Endothelial cell of umbilical vein (primary cell): ENCODE results near the gene ELMO1.

ENCODE experiments used
- EZH2 ChIP-seq: IDR thresholded peaks from 2 replicates; pipeline ENCODE4 v1.6.1; 2012; ENCODE audit warnings: borderline replicate concordance, low read depth, mild to moderate bottlenecking, moderate library complexity, low read length, inconsistent platforms; ENCODE audit not compliant: severe bottlenecking
- FOS ChIP-seq: IDR thresholded peaks from 2 replicates; pipeline ENCODE4 v1.6.1; 2011; ENCODE audit warnings: mild to moderate bottlenecking, low read length, moderate library complexity, borderline replicate concordance; ENCODE audit not compliant: insufficient read depth
- JUN ChIP-seq: IDR thresholded peaks from 2 replicates; pipeline ENCODE4 v1.6.1; 2011; ENCODE audit warnings: borderline replicate concordance, low read depth; ENCODE audit not compliant: insufficient read length, insufficient read depth
- POLR2A ChIP-seq: IDR thresholded peaks from 2 replicates; pipeline ENCODE4 v1.6.1; 2012; ENCODE audit warnings: low read depth, mild to moderate bottlenecking, control low read depth, low read length
- POLR2AphosphoS5 ChIP-seq: IDR thresholded peaks from 2 replicates; pipeline ENCODE4 v1.6.1; 2012; ENCODE audit warnings: low read depth, mild to moderate bottlenecking, control low read depth, low read length, moderate library complexity; ENCODE audit not compliant: insufficient read depth
- TF ChIP-seq, protein P1 (sequence below), 2 donors: IDR thresholded peaks; 1 replicate in 1 of 2; 2 replicates in 1 of 2; pipeline ENCODE4 v1.5.1; 2011; ENCODE audit warnings: low read length in 2 of 2, mild to moderate bottlenecking in 2 of 2, moderate library complexity in 2 of 2, control low read depth in 1 of 2, inconsistent platforms in 1 of 2, low read depth in 1 of 2; ENCODE audit not compliant: insufficient read depth in 1 of 2; ENCODE audit errors: extremely low read depth in 1 of 2
- TF ChIP-seq, protein P2 (sequence below): IDR thresholded peaks from 2 replicates; pipeline ENCODE4 v1.6.1; 2011; ENCODE audit not compliant: insufficient read depth, insufficient read length

DNA sequence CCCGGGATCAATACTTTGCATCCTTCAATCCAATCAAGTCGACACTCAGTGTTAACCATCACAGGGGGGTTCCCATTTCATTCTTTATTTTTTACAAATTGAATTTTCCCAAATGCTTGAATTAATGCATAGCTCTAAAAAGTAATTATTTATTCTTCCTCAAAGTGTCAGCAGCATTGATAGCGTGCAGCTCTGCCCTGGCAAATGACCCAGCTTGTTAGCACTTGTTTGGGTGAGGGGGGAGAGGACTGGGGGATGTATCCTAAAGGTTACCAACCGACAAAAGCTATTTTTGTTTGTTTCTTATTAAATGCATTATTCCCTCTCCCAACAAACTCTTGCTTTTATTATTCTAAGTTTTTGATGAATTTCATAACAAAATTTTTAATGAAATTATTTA lies 27.0 kb upstream of the ELMO1 start:
- TF ChIP-seq, protein P1, sequence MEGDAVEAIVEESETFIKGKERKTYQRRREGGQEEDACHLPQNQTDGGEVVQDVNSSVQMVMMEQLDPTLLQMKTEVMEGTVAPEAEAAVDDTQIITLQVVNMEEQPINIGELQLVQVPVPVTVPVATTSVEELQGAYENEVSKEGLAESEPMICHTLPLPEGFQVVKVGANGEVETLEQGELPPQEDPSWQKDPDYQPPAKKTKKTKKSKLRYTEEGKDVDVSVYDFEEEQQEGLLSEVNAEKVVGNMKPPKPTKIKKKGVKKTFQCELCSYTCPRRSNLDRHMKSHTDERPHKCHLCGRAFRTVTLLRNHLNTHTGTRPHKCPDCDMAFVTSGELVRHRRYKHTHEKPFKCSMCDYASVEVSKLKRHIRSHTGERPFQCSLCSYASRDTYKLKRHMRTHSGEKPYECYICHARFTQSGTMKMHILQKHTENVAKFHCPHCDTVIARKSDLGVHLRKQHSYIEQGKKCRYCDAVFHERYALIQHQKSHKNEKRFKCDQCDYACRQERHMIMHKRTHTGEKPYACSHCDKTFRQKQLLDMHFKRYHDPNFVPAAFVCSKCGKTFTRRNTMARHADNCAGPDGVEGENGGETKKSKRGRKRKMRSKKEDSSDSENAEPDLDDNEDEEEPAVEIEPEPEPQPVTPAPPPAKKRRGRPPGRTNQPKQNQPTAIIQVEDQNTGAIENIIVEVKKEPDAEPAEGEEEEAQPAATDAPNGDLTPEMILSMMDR (IDR thresholded peaks at IDR 0.05; ENCODE audit: extremely low read depth in 1 of 2, insufficient read depth in 1 of 2, low read depth in 1 of 2, low read length in 2 of 2): no peak
- no peak for TF ChIP-seq POLR2AphosphoS5
- TF ChIP-seq POLR2A: no peak
- no peak for TF ChIP-seq EZH2
- TF ChIP-seq, protein P2, sequence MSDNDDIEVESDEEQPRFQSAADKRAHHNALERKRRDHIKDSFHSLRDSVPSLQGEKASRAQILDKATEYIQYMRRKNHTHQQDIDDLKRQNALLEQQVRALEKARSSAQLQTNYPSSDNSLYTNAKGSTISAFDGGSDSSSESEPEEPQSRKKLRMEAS: no peak
- no peak for TF ChIP-seq FOS
- no peak for TF ChIP-seq JUN
